Prostate gland (tissue), 2 donors: ENCODE measurements around the gene PGBD5. TPM values are rescaled to one million over a fixed set of nuclear protein-coding genes. Genes with fewer than 3 reads are reported as not detected.
"Not testable (repeated sequence)": the region's sequence is repeated elsewhere in the genome, so short reads cannot be mapped to it uniquely, and the experiment has no call there.

Experiments used
- DNase-seq: peaks from one replicate; pipeline ENCODE4 v3.0.0-alpha.2; 2019; ENCODE audit warnings: low spot score
- H3K27ac ChIP-seq, 2 donors: fragments of 200-600 bp; sonication (generic); 2 replicates each; pipeline ENCODE4 v1.5.1; 2017 to 2019
- H3K27me3 ChIP-seq: fragments of 200-600 bp; sonication (generic); replicated peaks from 2 replicates; pipeline ENCODE4 v1.5.1; 2019; ENCODE audit not compliant: insufficient read depth
- H3K36me3 ChIP-seq, 2 donors: fragments of 200-600 bp; sonication (generic); 1 replicate in 1 of 2; 2 replicates in 1 of 2; pipeline versions ENCODE4 v1.5.1 to v1.8.1; 2017 to 2019
- H3K4me1 ChIP-seq: fragments of 200-600 bp; sonication (generic); replicated peaks from 2 replicates; pipeline ENCODE4 v1.5.1; 2019
- H3K4me3 ChIP-seq, 2 donors: fragments of 200-600 bp; sonication (generic); 2 replicates each; pipeline ENCODE4 v1.5.1; 2017 to 2019
- H3K9me3 ChIP-seq: fragments of 200-600 bp; sonication (generic); 2 replicates; pipeline ENCODE4 v1.5.1; 2017
- CTCF ChIP-seq, 4 experiments: fragments of 200-600 bp in 2 of 4; fragments of 450-650 bp in 2 of 4; sonication (generic) in 2 of 4; IDR thresholded peaks; 1 replicate in 3 of 4; 2 replicates in 1 of 4; pipeline ENCODE4 v1.5.1; 2016 to 2019; ENCODE audit warnings: antibody characterized with exemption in 4 of 4, mild to moderate bottlenecking in 2 of 4, moderate library complexity in 2 of 4
- POLR2A ChIP-seq: fragments of 450-650 bp; IDR thresholded peaks from one replicate; pipeline ENCODE4 v1.6.1; 2016; ENCODE audit warnings: antibody characterized with exemption, mild to moderate bottlenecking
- POLR2AphosphoS5 ChIP-seq: sonication (generic); formaldehyde crosslinking; IDR thresholded peaks from one replicate; pipeline ENCODE4 v1.6.1; 2017; ENCODE audit warnings: antibody characterized with exemption
- WGBS: methylation state at CpG from one replicate; pipeline ENCODE4 v1.1.5; 2018; 5-methylcytosine and 5-hydroxymethylcytosine counted together
- intact Hi-C: fragments of 100-400 bp; cut with DNase I; formaldehyde crosslinking; loops from one replicate; pipeline ENCODE4 v1.14.2; 2022
- total RNA-seq, 2 donors: library from RNA; depleted of rRNA; stranded (reverse); fragments of >200 nt; gene quantifications; one replicate each; pipeline ENCODE4 v1.1.0, GENCODE V29; 2016

Gene PGBD5
- total RNA-seq, 2 donors from 2014 or later = 0.55 to 8.8 TPM

GRCh38 chr1:230414694-230415093 lies 11.4 kb downstream of the PGBD5 start:
- Histone ChIP-seq H3K27ac (no peak overlapping the region), H3K9me3 (no peaks in the 10 kb centered on the region), H3K27me3 (no peaks in the 10 kb centered on the region), H3K4me1 (no peaks in the 10 kb centered on the region), H3K36me3 (no peaks in the 10 kb centered on the region), H3K4me3 (no peak overlapping the region)
- WGBS = 60% methylated on average over 4 of the region's 4 CpGs
- no peak for DNase-seq
- TF ChIP-seq POLR2AphosphoS5 (no peak), CTCF (IDR thresholded peaks at IDR 0.05) (no peak)
- intact Hi-C loops = no loop called here

- Histone ChIP-seq H3K4me1 (no peaks in the 10 kb centered on the region), H3K36me3 (no peaks in the 10 kb centered on the region), H3K9me3 (no peaks in the 10 kb centered on the region), H3K4me3 (no peak overlapping the region), H3K27me3 (no peaks in the 10 kb centered on the region), H3K27ac (no peak overlapping the region)
- intact Hi-C loops = no loop called here
- DNase-seq = no peak
- TF ChIP-seq CTCF (IDR thresholded peaks at IDR 0.05) (no peak), POLR2AphosphoS5 (no peak), POLR2A (no peak)
- 94% methylated on average over 4 of the region's 4 CpGs for WGBS
Observed at GRCh38 chr1:230414102-230414501, 12.0 kb downstream of the PGBD5 start.

- Histone ChIP-seq H3K27me3 (no peaks in the 10 kb centered on the region), H3K36me3 (no peaks in the 10 kb centered on the region), H3K9me3 (no peaks in the 10 kb centered on the region), H3K4me3 (no peak overlapping the region), H3K27ac (no peak overlapping the region), H3K4me1 (no peaks in the 10 kb centered on the region)
- no peak for DNase-seq
- TF ChIP-seq POLR2A (no peak), POLR2AphosphoS5 (no peak), CTCF (IDR thresholded peaks at IDR 0.05) (no peak)
- 91% methylated on average over 6 of the region's 6 CpGs for WGBS
- intact Hi-C loops = no loop called here
Observed at GRCh38 chr1:230413061-230413460, 13.1 kb downstream of the PGBD5 start.

- intact Hi-C loops = no loop called here
- TF ChIP-seq POLR2A = no peak
- no peak for TF ChIP-seq POLR2AphosphoS5
- TF ChIP-seq CTCF (IDR thresholded peaks at IDR 0.05) = no peak
- H3K27me3 ChIP-seq = no peaks in the 10 kb centered on the region
Observed at GRCh38 chr1:230408971-230409370, 17.2 kb downstream of the PGBD5 start.

GRCh38 chr1:230407351-230407750 lies 18.8 kb downstream of the PGBD5 start:
- no peaks in the 10 kb centered on the region for H3K27me3 ChIP-seq
- no peak for DNase-seq
- H3K4me1 ChIP-seq = no peaks in the 10 kb centered on the region
- H3K9me3 ChIP-seq = no peaks in the 10 kb centered on the region
- H3K4me3 ChIP-seq = no peak overlapping the region
- H3K27ac ChIP-seq = no peak overlapping the region
- TF ChIP-seq POLR2AphosphoS5 (no peak), CTCF (IDR thresholded peaks at IDR 0.05) (no peak), POLR2A (no peak)
- intact Hi-C loops = no loop called here
- 81% methylated on average over 2 of the region's 2 CpGs for WGBS
- no peaks in the 10 kb centered on the region for H3K36me3 ChIP-seq

More at GRCh38 chr1:230408971-230409370, 17.2 kb downstream of the PGBD5 start:
- no peaks in the 10 kb centered on the region for H3K4me1 ChIP-seq
- no peak overlapping the region for H3K4me3 ChIP-seq
- no peak for DNase-seq
- WGBS = 54% methylated on average over 2 of the region's 2 CpGs
- no peak overlapping the region for H3K27ac ChIP-seq
- H3K36me3 ChIP-seq = no peaks in the 10 kb centered on the region
- H3K9me3 ChIP-seq = no peaks in the 10 kb centered on the region

- intact Hi-C loops, DNase-seq: not testable (repeated sequence)
Observed at GRCh38 chr1:230406727-230407126, 19.4 kb downstream of the PGBD5 start.

More at GRCh38 chr1:230406727-230407126, 19.4 kb downstream of the PGBD5 start:
- H3K27ac ChIP-seq, H3K36me3 ChIP-seq, H3K4me3 ChIP-seq, H3K9me3 ChIP-seq, H3K27me3 ChIP-seq, H3K4me1 ChIP-seq: not testable (repeated sequence)
- WGBS = 93% methylated on average over 11 of the region's 11 CpGs
